HepG2 (cell line): ENCODE data around the gene C20orf96. TPM values are rescaled to one million over a fixed set of nuclear protein-coding genes. Genes with fewer than 3 reads are reported as not detected.

Experiments used
- ATF7 ChIP-seq, 2 experiments: fragments of 450-650 bp in 1 of 2; sonication (generic) in 1 of 2; formaldehyde crosslinking in 1 of 2; IDR thresholded peaks; 2 replicates each; pipeline versions ENCODE4 v1.4.0 to v1.6.1; 2016 to 2020; ENCODE audit warnings: antibody characterized with exemption in 1 of 2, mild to moderate bottlenecking in 1 of 2, missing genetic modification reagents in 1 of 2
- ATF7-NPFF ChIP-seq: sonication (generic); formaldehyde crosslinking; IDR thresholded peaks from 2 replicates; pipeline ENCODE4 v1.8.1; 2023; ENCODE audit warnings: mild to moderate bottlenecking, low read depth, missing genetic modification reagents, moderate library complexity
- CCDC6 ChIP-seq: sonication (generic); formaldehyde crosslinking; IDR thresholded peaks from 2 replicates; pipeline ENCODE4 v1.8.1; 2022; ENCODE audit warnings: mild to moderate bottlenecking, missing genetic modification reagents, moderate library complexity
- CREB3 ChIP-seq: sonication (generic); formaldehyde crosslinking; IDR thresholded peaks from 2 replicates; pipeline ENCODE4 v1.5.0; 2020; ENCODE audit warnings: missing genetic modification reagents
- IRF2 ChIP-seq: IDR thresholded peaks from 2 replicates; pipeline ENCODE4 v1.6.1; 2018; ENCODE audit warnings: missing genetic modification reagents, missing compliant biosample characterization
- JUND ChIP-seq: sonication (generic); formaldehyde crosslinking; IDR thresholded peaks from 2 replicates; pipeline ENCODE4 v1.8.0; 2022; ENCODE audit warnings: mild to moderate bottlenecking, missing genetic modification reagents
- NAIF1 ChIP-seq: sonication (generic); formaldehyde crosslinking; IDR thresholded peaks from 2 replicates; pipeline ENCODE4 v1.5.0; 2020; ENCODE audit warnings: mild to moderate bottlenecking, missing genetic modification reagents, borderline replicate concordance
- SOX6 ChIP-seq, 2 experiments: fragments of 450-650 bp in 1 of 2; sonication (generic) in 1 of 2; formaldehyde crosslinking in 1 of 2; IDR thresholded peaks; 2 replicates each; pipeline versions ENCODE4 v1.4.0 to v1.6.1; 2017 to 2020; ENCODE audit warnings: antibody characterized with exemption in 1 of 2, mild to moderate bottlenecking in 1 of 2, missing genetic modification reagents in 1 of 2
- TBP ChIP-seq: sonication (generic); formaldehyde crosslinking; IDR thresholded peaks from 2 replicates; pipeline ENCODE4 v1.5.0; 2020; ENCODE audit warnings: missing genetic modification reagents
- ZBTB1 ChIP-seq: sonication (generic); formaldehyde crosslinking; IDR thresholded peaks from 2 replicates; pipeline ENCODE4 v1.4.0; 2020; ENCODE audit warnings: missing genetic modification reagents, borderline replicate concordance
- ZBTB33 ChIP-seq: sonication (generic); formaldehyde crosslinking; IDR thresholded peaks from 2 replicates; pipeline ENCODE4 v1.4.0; 2020; ENCODE audit warnings: missing genetic modification reagents
- ZBTB37 ChIP-seq: sonication (generic); formaldehyde crosslinking; IDR thresholded peaks from 2 replicates; pipeline ENCODE4 v1.4.0; 2020; ENCODE audit warnings: mild to moderate bottlenecking, missing genetic modification reagents
- ZBTB7A ChIP-seq: sonication (generic); formaldehyde crosslinking; IDR thresholded peaks from 2 replicates; pipeline ENCODE4 v1.8.0; 2022; ENCODE audit warnings: mild to moderate bottlenecking, missing genetic modification reagents
- ZNF12 ChIP-seq: sonication (generic); formaldehyde crosslinking; IDR thresholded peaks from 2 replicates; pipeline ENCODE4 v1.5.0; 2020; ENCODE audit warnings: missing genetic modification reagents
- ZNF121 ChIP-seq: sonication (generic); formaldehyde crosslinking; IDR thresholded peaks from 2 replicates; pipeline ENCODE4 v1.5.0; 2020; ENCODE audit warnings: mild to moderate bottlenecking, missing genetic modification reagents
- ZNF124 ChIP-seq: sonication (generic); formaldehyde crosslinking; IDR thresholded peaks from 2 replicates; pipeline ENCODE4 v1.4.0; 2020; ENCODE audit warnings: missing genetic modification reagents
- ZNF597 ChIP-seq: sonication (generic); formaldehyde crosslinking; IDR thresholded peaks from 2 replicates; pipeline ENCODE4 v1.5.0; 2020; ENCODE audit warnings: missing genetic modification reagents
- ZNF652 ChIP-seq: IDR thresholded peaks from 2 replicates; pipeline ENCODE4 v1.6.1; 2016; ENCODE audit warnings: low read depth, borderline replicate concordance
- ZNF724P ChIP-seq: sonication (generic); formaldehyde crosslinking; IDR thresholded peaks from 2 replicates; pipeline ENCODE4 v1.8.0; 2022; ENCODE audit warnings: missing genetic modification reagents, borderline replicate concordance
- ZNF780A ChIP-seq: sonication (generic); formaldehyde crosslinking; IDR thresholded peaks from 2 replicates; pipeline ENCODE4 v1.8.0; 2022; ENCODE audit warnings: mild to moderate bottlenecking, missing genetic modification reagents, moderate library complexity
- ZNF782 ChIP-seq: sonication (generic); formaldehyde crosslinking; IDR thresholded peaks from 2 replicates; pipeline ENCODE4 v1.4.0; 2020; ENCODE audit warnings: missing genetic modification reagents, mild to moderate bottlenecking, borderline replicate concordance
- ZNF792 ChIP-seq: IDR thresholded peaks from 2 replicates; pipeline ENCODE4 v1.6.1; 2016
- polyA plus RNA-seq, 8 experiments: library from polyadenylated mRNA; depleted of rRNA in 3 of 8; stranded (reverse) in 7 of 8; unstranded in 1 of 8; fragments of >200 nt; fragmentation: Illumina TruSeq in 4 of 8; extraction: Trizol in 4 of 8; gene quantifications; 2 replicates each; pipeline versions ENCODE4 v1.2.1 to v1.2.3, GENCODE V29; 2011 to 2016; ENCODE audit warnings: low read depth in 4 of 8, missing spikeins in 1 of 8, mixed read lengths in 1 of 8; ENCODE audit not compliant: insufficient read depth in 1 of 8
- total RNA-seq, 5 experiments: library from RNA; depleted of rRNA; stranded (reverse); fragments of >200 nt; fragmentation: Illumina TruSeq; extraction: Trizol; gene quantifications; 2 replicates each; pipeline ENCODE4 v1.2.3, GENCODE V29; 2016; ENCODE audit warnings: low read depth in 1 of 5

The C20orf96 gene
- total and polyA plus RNA-seq, 2 of the 13 experiments (the other 11 are each of a cell fraction or from before 2014, with no cell fraction given): 3.8 to 20.6 TPM

GRCh38 chr20:309841-310644 is 19.5 kb upstream of the C20orf96 start (continued):
- no peak for TF ChIP-seq ZBTB1 (CRISPR knock-in tag)
- no peak for TF ChIP-seq ATF7-NPFF (CRISPR knock-in tag)
- TF ChIP-seq ZNF12 (CRISPR knock-in tag): no peak
- TF ChIP-seq ZNF782 (CRISPR knock-in tag): peak; percentile 87; the same call in 1 of the 2 replicates
- no peak for TF ChIP-seq ZBTB37 (CRISPR knock-in tag)
- no peak for TF ChIP-seq ZNF780A (CRISPR knock-in tag)
- TF ChIP-seq CREB3 (CRISPR knock-in tag): no peak
- TF ChIP-seq SOX6 (IDR thresholded peaks at IDR 0.05): no peak
- peak; percentile 77 for TF ChIP-seq SOX6 (CRISPR knock-in tag; IDR thresholded peaks at IDR 0.05)
- TF ChIP-seq ZNF724P (CRISPR knock-in tag): no peak
- TF ChIP-seq TBP (CRISPR knock-in tag): no peak
- no peak for TF ChIP-seq ZNF597 (CRISPR knock-in tag)
- no peak for TF ChIP-seq NAIF1 (CRISPR knock-in tag)
- no peak for TF ChIP-seq ZNF121 (CRISPR knock-in tag)
- TF ChIP-seq ZNF124: 0 out of 2 replicates have a peak, but pooled peaks have one; percentile 27
- TF ChIP-seq ZNF792 (CRISPR knock-in tag): peak; percentile 48; the same call in 1 of the 2 replicates
- no peak for TF ChIP-seq CCDC6
- no peak for TF ChIP-seq ZBTB7A
- TF ChIP-seq IRF2 (CRISPR knock-in tag): peak; percentile 61; the same call in 1 of the 2 replicates
- TF ChIP-seq JUND: 0 out of 2 replicates have a peak, but pooled peaks have one; percentile 53
- no peak; the same call in 1 of the 2 replicates for TF ChIP-seq ZNF652 (CRISPR knock-in tag)
- no peak; the same call in 1 of the 2 replicates for TF ChIP-seq ZBTB33 (CRISPR knock-in tag)
- TF ChIP-seq ATF7 (IDR thresholded peaks at IDR 0.05): no peak
- no peak for TF ChIP-seq ATF7 (CRISPR knock-in tag; IDR thresholded peaks at IDR 0.05)
